ENCODE measurements around the gene FANCC. TPM values are rescaled to one million over a fixed set of nuclear protein-coding genes. Genes with fewer than 3 reads are reported as not detected.

The FANCC gene
- total and polyA plus RNA-seq, 10 donors: 0.89 to 9.7 (median 6.6) TPM

- peaks cover 0 to 4% (median 0%) of the 10 kb centered on the region in 6 donors for H3K4me1 ChIP-seq
- WGBS, 5 donors: 81 to 91% (median 87%) methylated on average over 1 of the region's 1 CpG
- H3K27me3 ChIP-seq (replicated peaks in 1 of 7): no peaks in the 10 kb centered on the region
- no peak overlapping the region for H3K4me3 ChIP-seq
- TF ChIP-seq CTCF (IDR thresholded peaks at IDR 0.05 in 8 of 11, conservative IDR thresholded peaks at IDR 0.05 in 3 of 11) (no peak), POLR2AphosphoS5 (IDR thresholded peaks at IDR 0.05) (no peak), POLR2A (IDR thresholded peaks at IDR 0.05) (no peak)
- peaks cover 0 to 4% (median 0%) of the 10 kb centered on the region in 8 donors for H3K9me3 ChIP-seq
- no peak overlapping the region for H3K27ac ChIP-seq
- no peaks in the 10 kb centered on the region for H3K36me3 ChIP-seq
- DNase-seq: no peak
- intact Hi-C loops (cut with DNase I; ENCODE audit: low total_unique reads): no loop called here
Measured at GRCh38 chr9:95261890-95262289, 55.6 kb downstream of the FANCC start.

GRCh38 chr9:95250462-95251221 lies 66.9 kb downstream of the FANCC start:
- no peak for TF ChIP-seq POLR2AphosphoS5 (IDR thresholded peaks at IDR 0.05)
- no peak for TF ChIP-seq CTCF (IDR thresholded peaks at IDR 0.05 in 8 of 11, conservative IDR thresholded peaks at IDR 0.05 in 3 of 11)
- TF ChIP-seq POLR2A (IDR thresholded peaks at IDR 0.05): no peak
- peaks cover 0 to 18% (median 3%) of the 10 kb centered on the region in 6 donors for H3K36me3 ChIP-seq
- H3K27me3 ChIP-seq (replicated peaks in 1 of 7): no peaks in the 10 kb centered on the region
- no peak for DNase-seq
- no peaks in the 10 kb centered on the region for H3K9me3 ChIP-seq
- no peak overlapping the region for H3K4me3 ChIP-seq
- WGBS, 5 donors: 66 to 75% (median 70%) methylated on average over 9 of the region's 9 CpGs
- H3K27ac ChIP-seq: no peak overlapping the region
- intact Hi-C loops (cut with DNase I; ENCODE audit: low total_unique reads): no loop called here
- H3K4me1 ChIP-seq: peaks cover 0 to 5% (median 0%) of the 10 kb centered on the region in 6 donors

DNA sequence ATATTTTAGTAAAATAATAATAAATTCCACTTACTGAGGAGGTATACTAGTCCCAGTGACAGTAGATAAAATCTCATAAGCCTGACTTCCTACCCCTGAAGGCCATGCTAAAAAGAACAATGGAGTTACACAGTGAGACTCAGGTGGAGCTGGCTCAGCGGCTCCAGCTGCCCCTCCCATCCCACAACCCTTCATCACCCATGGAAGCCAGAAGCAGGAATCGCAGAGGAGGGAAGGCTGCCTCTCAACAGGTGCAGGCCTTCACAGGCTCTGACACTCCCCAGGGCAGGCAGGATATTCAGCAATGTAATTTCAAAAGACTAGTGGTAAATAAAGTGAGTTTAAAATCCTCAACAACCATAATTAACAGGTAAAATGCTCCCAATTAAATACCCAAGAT lies 67.5 kb downstream of the FANCC start:
- DNase-seq: no peak
- H3K36me3 ChIP-seq: peaks cover 0 to 25% (median 3%) of the 10 kb centered on the region in 6 donors
- intact Hi-C loops (cut with DNase I; ENCODE audit: low total_unique reads): no loop called here
- H3K9me3 ChIP-seq: no peaks in the 10 kb centered on the region
- H3K27ac ChIP-seq: no peak overlapping the region
- no peak overlapping the region for H3K4me3 ChIP-seq
- peaks cover 0 to 5% (median 0%) of the 10 kb centered on the region in 6 donors for H3K4me1 ChIP-seq
- WGBS, 5 donors: 71 to 87% (median 85%) methylated on average over 2 of the region's 2 CpGs
- no peaks in the 10 kb centered on the region for H3K27me3 ChIP-seq (replicated peaks in 1 of 7)
- TF ChIP-seq CTCF (IDR thresholded peaks at IDR 0.05 in 8 of 11, conservative IDR thresholded peaks at IDR 0.05 in 3 of 11) (no peak), POLR2AphosphoS5 (IDR thresholded peaks at IDR 0.05) (no peak), POLR2A (IDR thresholded peaks at IDR 0.05) (no peak)

GRCh38 chr9:95246547-95246946 lies 71.0 kb downstream of the FANCC start:
- no peak overlapping the region for H3K27ac ChIP-seq
- H3K36me3 ChIP-seq: peaks cover 0 to 32% (median 3%) of the 10 kb centered on the region in 6 donors
- no peak for DNase-seq
- TF ChIP-seq POLR2AphosphoS5 (IDR thresholded peaks at IDR 0.05) (no peak), CTCF (IDR thresholded peaks at IDR 0.05 in 8 of 11, conservative IDR thresholded peaks at IDR 0.05 in 3 of 11) (no peak), POLR2A (IDR thresholded peaks at IDR 0.05) (no peak)
- intact Hi-C loops (cut with DNase I; ENCODE audit: low total_unique reads): no loop called here
- no peak overlapping the region for H3K4me3 ChIP-seq
- H3K27me3 ChIP-seq (replicated peaks in 1 of 7): no peaks in the 10 kb centered on the region
- H3K4me1 ChIP-seq: peaks cover 0 to 5% (median 0%) of the 10 kb centered on the region in 6 donors
- no peaks in the 10 kb centered on the region for H3K9me3 ChIP-seq
- whole genome bisulfite sequencing, 5 donors: 89 to 100% (median 95%) methylated on average over 1 of the region's 1 CpG

Data from spleen (tissue), 11 donors.